Upper lobe of left lung (tissue), 6 donors: ENCODE measurements around the gene LOC128125822.

Experiments
- ATAC-seq, 2 donors: fragments of 200-7000 bp; cut with Tn5 transposase; one replicate each; pipeline ENCODE4 v1.9.1; 2022; ENCODE audit warnings: mild to moderate bottlenecking in 2 of 2, moderate library complexity in 2 of 2; ENCODE audit not compliant: low FRiP score in 2 of 2
- DNase-seq, 2 donors: peaks; one replicate each; pipeline ENCODE4 v3.0.0-alpha.2; 2019 to 2020
- H3K27ac ChIP-seq, 4 donors: fragments of 200-600 bp; sonication (generic); one replicate each; pipeline ENCODE4 v1.5.1; 2016 to 2019
- H3K27me3 ChIP-seq, 4 donors: fragments of 200-600 bp; sonication (generic); one replicate each; pipeline ENCODE4 v1.5.1; 2017 to 2019
- H3K36me3 ChIP-seq, 4 donors: fragments of 200-600 bp; sonication (generic); one replicate each; pipeline ENCODE4 v1.5.1; 2016 to 2019
- H3K4me1 ChIP-seq, 4 donors: fragments of 200-600 bp; sonication (generic); one replicate each; pipeline ENCODE4 v1.5.1; 2018 to 2019
- H3K4me3 ChIP-seq, 4 donors: fragments of 200-600 bp; sonication (generic); one replicate each; pipeline ENCODE4 v1.5.1; 2017 to 2019; ENCODE audit warnings: mild to moderate bottlenecking in 2 of 4, moderate library complexity in 1 of 4
- H3K9me3 ChIP-seq, 4 donors: fragments of 200-600 bp; sonication (generic); one replicate each; pipeline ENCODE4 v1.5.1; 2018 to 2019
- EP300 ChIP-seq, 4 donors: sonication (generic); formaldehyde crosslinking; IDR thresholded peaks; one replicate each; pipeline ENCODE4 v1.5.1; 2017; ENCODE audit warnings: antibody characterized with exemption in 4 of 4, control low read depth in 2 of 4
- POLR2A ChIP-seq, 4 donors: fragments of 450-650 bp; IDR thresholded peaks; one replicate each; pipeline ENCODE4 v1.5.1; 2016 to 2017; ENCODE audit warnings: antibody characterized with exemption in 4 of 4, mild to moderate bottlenecking in 2 of 4
- POLR2AphosphoS5 ChIP-seq, 2 donors: sonication (generic); formaldehyde crosslinking; IDR thresholded peaks; one replicate each; pipeline ENCODE4 v1.5.1; 2017; ENCODE audit warnings: antibody characterized with exemption in 2 of 2
- WGBS, 2 donors: methylation state at CpG; one replicate each; pipeline ENCODE4 v1.1.5; 2017 to 2018; 5-methylcytosine and 5-hydroxymethylcytosine counted together
- TF ChIP-seq, protein P1 (sequence below), 6 experiments: fragments of 450-650 bp in 4 of 6; fragments of 200-600 bp in 2 of 6; sonication (generic) in 2 of 6; IDR thresholded peaks; one replicate each; pipeline ENCODE4 v1.5.1; 2016 to 2019; ENCODE audit warnings: antibody characterized with exemption in 6 of 6
- donor health status: DM: no; HTN: no; CAD: no; lungs with moderate emphysema.
- donor health status: DM: no; HTN: yes; CAD: no; lungs with severe emphysema.

The LOC128125822 gene

DNA sequence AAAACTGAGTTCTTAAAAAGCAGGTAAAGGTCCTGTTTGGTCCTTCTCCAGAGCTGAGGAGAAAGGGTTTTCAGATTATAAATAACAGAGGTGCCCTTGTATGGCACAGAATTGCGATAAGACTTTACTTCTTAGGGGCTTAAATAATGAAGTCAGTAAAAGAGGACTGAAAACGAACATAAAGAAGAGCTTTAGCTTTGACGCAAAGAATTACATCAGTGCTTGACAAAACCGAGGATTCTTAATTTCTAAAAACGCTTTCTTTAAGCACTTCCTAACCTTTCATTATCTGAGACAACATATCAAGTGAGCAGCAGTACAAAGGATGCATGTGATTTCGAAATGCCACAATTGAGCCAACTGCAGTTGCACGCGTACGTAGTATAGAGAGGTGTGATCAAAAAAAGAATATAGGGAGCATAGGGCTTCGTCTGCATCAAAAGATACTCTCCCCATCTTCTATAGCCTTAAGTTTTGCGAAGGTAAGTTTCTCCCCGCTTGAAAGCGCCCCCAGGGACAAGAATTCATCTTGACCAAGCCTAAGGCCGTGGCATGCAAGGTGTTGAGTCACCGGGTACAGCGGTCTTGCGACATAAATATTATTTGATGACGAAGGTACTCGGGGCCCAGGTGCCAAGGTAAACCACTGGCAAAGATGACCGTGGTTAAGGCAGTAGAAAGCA, 778 bp upstream of the LOC128125822 start:
- peak; percentile 20 to 81 for ATAC-seq
- peaks cover 0 to 2% (median under 1%) of the 10 kb centered on the region in 4 donors for H3K36me3 ChIP-seq
- no peaks in the 10 kb centered on the region for H3K27me3 ChIP-seq
- WGBS, 2 donors, result 13 to 28% methylated on average over 19 to 20 of the region's 20 CpGs
- TF ChIP-seq EP300 (IDR thresholded peaks at IDR 0.05) (peak in 3 of 4 donors; percentile 13 to 93 (median 57)), POLR2A (IDR thresholded peaks at IDR 0.05) (no peak), POLR2AphosphoS5 (IDR thresholded peaks at IDR 0.05) (peak; percentile 43 to 62)
- TF ChIP-seq, protein P1, sequence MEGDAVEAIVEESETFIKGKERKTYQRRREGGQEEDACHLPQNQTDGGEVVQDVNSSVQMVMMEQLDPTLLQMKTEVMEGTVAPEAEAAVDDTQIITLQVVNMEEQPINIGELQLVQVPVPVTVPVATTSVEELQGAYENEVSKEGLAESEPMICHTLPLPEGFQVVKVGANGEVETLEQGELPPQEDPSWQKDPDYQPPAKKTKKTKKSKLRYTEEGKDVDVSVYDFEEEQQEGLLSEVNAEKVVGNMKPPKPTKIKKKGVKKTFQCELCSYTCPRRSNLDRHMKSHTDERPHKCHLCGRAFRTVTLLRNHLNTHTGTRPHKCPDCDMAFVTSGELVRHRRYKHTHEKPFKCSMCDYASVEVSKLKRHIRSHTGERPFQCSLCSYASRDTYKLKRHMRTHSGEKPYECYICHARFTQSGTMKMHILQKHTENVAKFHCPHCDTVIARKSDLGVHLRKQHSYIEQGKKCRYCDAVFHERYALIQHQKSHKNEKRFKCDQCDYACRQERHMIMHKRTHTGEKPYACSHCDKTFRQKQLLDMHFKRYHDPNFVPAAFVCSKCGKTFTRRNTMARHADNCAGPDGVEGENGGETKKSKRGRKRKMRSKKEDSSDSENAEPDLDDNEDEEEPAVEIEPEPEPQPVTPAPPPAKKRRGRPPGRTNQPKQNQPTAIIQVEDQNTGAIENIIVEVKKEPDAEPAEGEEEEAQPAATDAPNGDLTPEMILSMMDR (IDR thresholded peaks at IDR 0.05), result no peak
- peak overlapping the region; percentile 98 to 100 (median 100) for H3K27ac ChIP-seq
- DNase-seq, result peak in 1 of 2 donors; percentile 87
- peak overlapping the region; percentile 42 to 85 (median 74) for H3K4me3 ChIP-seq
- H3K4me1 ChIP-seq, result peaks cover 9 to 23% (median 19%) of the 10 kb centered on the region in 4 donors
- H3K9me3 ChIP-seq, result no peaks in the 10 kb centered on the region

DNA sequence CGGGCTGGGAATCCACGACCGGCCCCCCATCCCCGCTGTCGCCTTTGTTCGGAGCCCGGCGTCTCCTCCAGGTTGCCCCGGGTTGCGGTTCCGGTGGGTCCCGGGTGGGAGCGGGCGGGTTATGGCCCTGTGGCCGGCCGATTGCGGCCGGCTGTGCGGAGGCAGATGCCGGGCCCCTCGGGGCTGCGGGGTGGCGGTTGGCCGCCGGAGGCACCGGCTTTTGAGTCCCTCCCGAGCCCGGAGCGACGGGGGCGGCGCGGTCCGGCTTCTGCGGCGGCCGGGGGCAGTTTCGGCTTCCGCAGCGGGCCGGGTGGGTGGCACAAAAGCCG, 431 bp downstream of the LOC128125822 start:
- H3K9me3 ChIP-seq, result no peaks in the 10 kb centered on the region
- ATAC-seq, result peak in 1 of 2 donors; percentile 21
- 1% methylated on average over 18 of the region's 42 CpGs; no CpG with 5 or more reads in 1 of the 2 donors for WGBS, 2 donors

GRCh38 chr6:63573076-63573898, 1.0 kb downstream of the LOC128125822 start:
- DNase-seq, result peak; percentile 95
- peak in 3 of 4 donors; percentile 64 to 97 (median 84) for TF ChIP-seq POLR2A (IDR thresholded peaks at IDR 0.05)
- TF ChIP-seq EP300 (IDR thresholded peaks at IDR 0.05), result peak in 1 of 4 donors; percentile 10
- peak in 1 of 2 donors; percentile 78 for TF ChIP-seq POLR2AphosphoS5 (IDR thresholded peaks at IDR 0.05)
- TF ChIP-seq, protein P1 (IDR thresholded peaks at IDR 0.05), result peak in 2 of 6 experiments; percentile 1 to 9
- peak; percentile 77 to 84 for ATAC-seq
- Histone ChIP-seq H3K9me3 (no peaks in the 10 kb centered on the region), H3K4me3 (peak overlapping the region; percentile 73 to 85 (median 80)), H3K36me3 (peaks cover 5 to 20% (median 12%) of the 10 kb centered on the region in 4 donors), H3K4me1 (peaks cover 10 to 30% (median 20%) of the 10 kb centered on the region in 4 donors), H3K27me3 (no peaks in the 10 kb centered on the region), H3K27ac (peak overlapping the region; percentile 98 to 100 (median 100))
- 0 to 3% methylated on average over 6 to 45 of the region's 86 CpGs for WGBS, 2 donors

More for the DNA sequence above, 431 bp downstream of the LOC128125822 start:
- peaks cover 12 to 29% (median 20%) of the 10 kb centered on the region in 4 donors for H3K4me1 ChIP-seq
- peak overlapping the region; percentile 98 to 100 (median 100) for H3K27ac ChIP-seq
- TF ChIP-seq, protein P1 (IDR thresholded peaks at IDR 0.05), result no peak
- TF ChIP-seq POLR2A (IDR thresholded peaks at IDR 0.05), result peak in 1 of 4 donors; percentile 0
- peak in 1 of 2 donors; percentile 92 for DNase-seq
- no peaks in the 10 kb centered on the region for H3K27me3 ChIP-seq
- H3K36me3 ChIP-seq, result peaks cover 5 to 14% (median 10%) of the 10 kb centered on the region in 4 donors
- H3K4me3 ChIP-seq, result peak overlapping the region; percentile 73 to 85 (median 80)

DNA sequence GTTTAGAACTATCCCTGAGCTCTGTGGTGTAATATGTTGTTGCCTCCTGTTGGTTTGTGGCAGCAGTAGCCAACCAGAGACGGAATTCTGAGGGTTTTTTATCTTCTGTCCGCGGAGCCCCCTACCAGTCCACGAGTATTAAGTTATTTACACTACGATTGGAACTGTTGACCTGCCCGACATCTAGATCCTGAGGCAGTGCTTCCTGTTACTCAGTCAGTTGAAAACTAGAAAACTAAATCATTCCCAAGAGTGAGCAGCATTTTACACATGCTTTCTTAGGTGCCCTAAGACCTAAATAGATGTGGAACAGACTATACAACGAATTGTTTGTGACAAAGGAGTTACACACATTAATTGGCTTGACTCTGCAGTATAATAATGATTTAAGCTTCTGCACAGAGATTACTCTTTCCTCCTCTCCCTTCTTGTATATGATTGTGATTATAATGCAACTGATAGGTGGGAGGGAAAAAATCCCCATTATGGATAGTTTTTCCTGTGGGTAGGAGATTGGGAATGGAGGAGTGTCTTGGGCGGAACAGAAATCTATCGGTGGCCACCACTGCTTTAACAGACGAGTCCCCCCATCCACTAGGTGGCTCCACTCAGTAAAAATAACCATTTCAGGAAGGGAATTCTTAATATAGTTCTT, 1.7 kb downstream of the LOC128125822 start:
- 6 to 12% methylated on average over 9 to 10 of the region's 10 CpGs for WGBS, 2 donors
- TF ChIP-seq, protein P1 (IDR thresholded peaks at IDR 0.05), result peak; percentile 38 to 58 (median 54)
- TF ChIP-seq EP300 (IDR thresholded peaks at IDR 0.05), result no peak
- TF ChIP-seq POLR2AphosphoS5 (IDR thresholded peaks at IDR 0.05), result no peak
- no peak for TF ChIP-seq POLR2A (IDR thresholded peaks at IDR 0.05)
- peak overlapping the region; percentile 73 to 85 (median 80) for H3K4me3 ChIP-seq

More for the DNA sequence above, 1.7 kb downstream of the LOC128125822 start:
- peak in 1 of 2 donors; percentile 56 for ATAC-seq
- Histone ChIP-seq H3K27me3 (no peaks in the 10 kb centered on the region), H3K27ac (peak overlapping the region; percentile 98 to 100 (median 100)), H3K36me3 (peaks cover 5 to 27% (median 17%) of the 10 kb centered on the region in 4 donors), H3K4me1 (peaks cover 8 to 30% (median 20%) of the 10 kb centered on the region in 4 donors), H3K9me3 (no peaks in the 10 kb centered on the region)
- DNase-seq, result peak in 1 of 2 donors; percentile 49
